Osteocyte (in vitro differentiated cells): ENCODE results near the gene CPA2. TPM values are rescaled to one million over a fixed set of nuclear protein-coding genes. Genes with fewer than 3 reads are reported as not detected.

Experiments used
- DNase-seq: peaks from one replicate; pipeline ENCODE4 v3.0.0; 2021; ENCODE audit warnings: mixed read lengths; ENCODE audit not compliant: unreplicated experiment; ENCODE audit errors: extremely low spot score
- H3K27ac Mint-ChIP-seq: one replicate; pipeline ENCODE4 v1.8.0; 2021; ENCODE audit warnings: mild to moderate bottlenecking, mixed read lengths; ENCODE audit not compliant: unreplicated experiment
- H3K27me3 Mint-ChIP-seq: one replicate; pipeline ENCODE4 v1.8.0; 2021; ENCODE audit warnings: mixed read lengths; ENCODE audit not compliant: unreplicated experiment
- H3K36me3 Mint-ChIP-seq: one replicate; pipeline ENCODE4 v1.8.0; 2021; ENCODE audit warnings: mixed read lengths; ENCODE audit not compliant: unreplicated experiment
- H3K4me1 Mint-ChIP-seq: one replicate; pipeline ENCODE4 v1.8.0; 2021; ENCODE audit warnings: mixed read lengths; ENCODE audit not compliant: unreplicated experiment
- H3K4me3 Mint-ChIP-seq: one replicate; pipeline ENCODE4 v1.8.0; 2021; ENCODE audit warnings: mild to moderate bottlenecking, moderate library complexity, mixed read lengths; ENCODE audit not compliant: unreplicated experiment
- H3K9me3 Mint-ChIP-seq: one replicate; pipeline ENCODE4 v1.8.0; 2021; ENCODE audit warnings: mixed read lengths; ENCODE audit not compliant: unreplicated experiment
- total RNA-seq: library from RNA; stranded (reverse); gene quantifications from 2 replicates; pipeline ENCODE4 v1.2.1, GENCODE V29; 2021
- TF ChIP-seq, protein P1 (sequence below): fragments of 200-600 bp; sonication (generic); IDR thresholded peaks from 2 replicates; pipeline ENCODE4 v1.5.0; 2021; ENCODE audit warnings: antibody characterized with exemption, mild to moderate bottlenecking, moderate library complexity

The CPA2 gene
- total RNA-seq, 1 donor from 2014 or later, result not detected

DNA sequence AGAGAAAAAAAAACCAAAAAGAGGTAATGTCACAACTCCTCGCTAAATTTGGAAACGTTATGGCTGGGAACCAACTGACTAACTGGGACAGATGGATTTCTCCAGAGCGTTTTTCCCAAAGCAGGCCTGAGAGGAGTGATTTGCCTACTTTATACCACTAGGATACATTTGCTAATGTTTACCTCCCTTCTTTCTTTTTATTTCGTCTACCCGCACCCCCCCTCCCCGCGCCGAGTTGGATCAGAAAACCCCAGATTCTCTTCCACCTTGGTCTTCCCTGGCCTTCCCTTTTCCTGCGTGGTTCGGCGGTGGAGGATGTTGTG, 7.2 kb downstream of the CPA2 start:
- Mint-ChIP-seq H3K27ac (peak overlapping the region; percentile 23), H3K9me3 (no peaks in the 10 kb centered on the region), H3K4me1 (peaks cover 71% of the 10 kb centered on the region), H3K4me3 (peak overlapping the region; percentile 44), H3K36me3 (no peaks in the 10 kb centered on the region), H3K27me3 (no peaks in the 10 kb centered on the region)
- TF ChIP-seq, protein P1, sequence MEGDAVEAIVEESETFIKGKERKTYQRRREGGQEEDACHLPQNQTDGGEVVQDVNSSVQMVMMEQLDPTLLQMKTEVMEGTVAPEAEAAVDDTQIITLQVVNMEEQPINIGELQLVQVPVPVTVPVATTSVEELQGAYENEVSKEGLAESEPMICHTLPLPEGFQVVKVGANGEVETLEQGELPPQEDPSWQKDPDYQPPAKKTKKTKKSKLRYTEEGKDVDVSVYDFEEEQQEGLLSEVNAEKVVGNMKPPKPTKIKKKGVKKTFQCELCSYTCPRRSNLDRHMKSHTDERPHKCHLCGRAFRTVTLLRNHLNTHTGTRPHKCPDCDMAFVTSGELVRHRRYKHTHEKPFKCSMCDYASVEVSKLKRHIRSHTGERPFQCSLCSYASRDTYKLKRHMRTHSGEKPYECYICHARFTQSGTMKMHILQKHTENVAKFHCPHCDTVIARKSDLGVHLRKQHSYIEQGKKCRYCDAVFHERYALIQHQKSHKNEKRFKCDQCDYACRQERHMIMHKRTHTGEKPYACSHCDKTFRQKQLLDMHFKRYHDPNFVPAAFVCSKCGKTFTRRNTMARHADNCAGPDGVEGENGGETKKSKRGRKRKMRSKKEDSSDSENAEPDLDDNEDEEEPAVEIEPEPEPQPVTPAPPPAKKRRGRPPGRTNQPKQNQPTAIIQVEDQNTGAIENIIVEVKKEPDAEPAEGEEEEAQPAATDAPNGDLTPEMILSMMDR, result no peak
- no peak for DNase-seq

DNA sequence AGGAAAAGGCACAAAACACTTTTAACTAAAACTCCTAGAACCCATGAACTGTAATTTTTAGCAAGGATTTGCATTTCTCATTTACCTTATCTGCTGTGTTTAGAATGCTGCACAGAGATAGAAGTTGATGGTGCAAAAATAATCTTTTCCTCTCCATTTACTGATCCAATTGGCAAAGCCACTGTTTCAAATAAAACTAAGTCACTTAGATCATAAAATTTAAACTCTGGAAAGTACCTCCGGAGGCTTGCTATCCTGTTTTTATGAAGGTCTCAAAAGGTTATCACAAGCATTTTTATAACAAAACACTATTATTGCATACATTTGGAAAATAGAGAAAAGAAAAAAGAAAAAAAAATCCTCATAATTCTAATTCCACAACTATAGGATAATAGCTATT, 7.6 kb downstream of the CPA2 start:
- peak overlapping the region; percentile 44 for H3K4me3 Mint-ChIP-seq
- H3K27me3 Mint-ChIP-seq, result no peaks in the 10 kb centered on the region
- no peaks in the 10 kb centered on the region for H3K36me3 Mint-ChIP-seq
- peak overlapping the region; percentile 13 for H3K27ac Mint-ChIP-seq
- H3K9me3 Mint-ChIP-seq, result no peaks in the 10 kb centered on the region
- DNase-seq, result no peak
- TF ChIP-seq, protein P1, result no peak
- H3K4me1 Mint-ChIP-seq, result peaks cover 75% of the 10 kb centered on the region

DNA sequence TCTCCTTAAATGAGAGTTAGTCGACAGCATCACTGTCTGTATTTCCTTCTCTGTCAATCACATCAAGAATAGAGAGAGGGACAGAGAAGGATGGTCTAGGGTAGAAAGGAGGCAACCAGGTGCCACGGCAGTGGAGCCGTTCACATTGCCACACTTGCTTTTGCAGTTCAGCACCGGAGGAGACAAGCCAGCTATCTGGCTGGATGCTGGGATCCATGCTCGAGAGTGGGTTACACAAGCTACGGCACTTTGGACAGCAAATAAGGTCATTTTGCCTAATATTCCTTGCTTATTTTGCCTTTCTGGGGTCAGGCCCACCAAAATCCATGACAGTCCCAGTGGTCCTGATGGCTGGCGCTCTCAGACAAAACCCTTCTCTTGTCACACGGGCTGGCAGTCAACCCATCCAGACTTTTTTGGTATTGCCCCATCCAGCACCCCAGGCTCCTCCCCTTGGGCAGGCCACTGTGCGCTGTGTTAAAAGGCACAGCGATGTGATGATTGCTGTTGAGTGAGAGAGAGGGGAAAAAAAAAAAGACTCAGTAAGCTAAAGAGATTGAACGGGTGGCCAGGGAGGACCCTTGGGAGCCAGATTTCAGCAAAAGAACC, 8.4 kb downstream of the CPA2 start:
- Mint-ChIP-seq H3K9me3 (no peaks in the 10 kb centered on the region), H3K27me3 (no peaks in the 10 kb centered on the region), H3K4me3 (no peak overlapping the region), H3K4me1 (peaks cover 80% of the 10 kb centered on the region), H3K27ac (no peak overlapping the region), H3K36me3 (no peaks in the 10 kb centered on the region)
- TF ChIP-seq, protein P1, result no peak
- DNase-seq, result no peak

DNA sequence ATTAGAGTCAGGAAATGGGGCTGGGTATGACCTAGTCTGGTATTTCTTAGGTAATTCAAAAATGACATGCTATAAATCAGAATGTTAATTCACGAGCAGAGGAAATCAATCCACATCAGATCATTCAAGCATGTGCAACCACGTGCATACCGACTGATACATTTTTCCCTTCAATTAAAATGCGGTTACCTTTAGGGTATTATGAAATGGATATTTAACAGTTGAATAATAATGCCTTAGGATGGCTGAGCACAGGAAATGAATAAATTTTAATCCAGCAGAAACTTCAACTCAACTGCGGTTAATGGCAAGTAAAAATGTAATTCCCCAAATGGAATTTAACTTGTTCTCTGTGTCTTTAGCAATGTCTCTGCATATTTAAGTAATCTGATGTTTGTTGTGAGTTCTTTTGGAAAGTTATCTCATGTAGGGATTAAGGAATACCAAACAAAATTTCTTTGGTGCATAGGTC, 9.2 kb downstream of the CPA2 start:
- TF ChIP-seq, protein P1, result no peak
- Mint-ChIP-seq H3K27me3 (no peaks in the 10 kb centered on the region), H3K4me3 (no peak overlapping the region), H3K36me3 (no peaks in the 10 kb centered on the region), H3K27ac (peak overlapping the region; percentile 0), H3K4me1 (peaks cover 80% of the 10 kb centered on the region), H3K9me3 (no peaks in the 10 kb centered on the region)
- no peak for DNase-seq

DNA sequence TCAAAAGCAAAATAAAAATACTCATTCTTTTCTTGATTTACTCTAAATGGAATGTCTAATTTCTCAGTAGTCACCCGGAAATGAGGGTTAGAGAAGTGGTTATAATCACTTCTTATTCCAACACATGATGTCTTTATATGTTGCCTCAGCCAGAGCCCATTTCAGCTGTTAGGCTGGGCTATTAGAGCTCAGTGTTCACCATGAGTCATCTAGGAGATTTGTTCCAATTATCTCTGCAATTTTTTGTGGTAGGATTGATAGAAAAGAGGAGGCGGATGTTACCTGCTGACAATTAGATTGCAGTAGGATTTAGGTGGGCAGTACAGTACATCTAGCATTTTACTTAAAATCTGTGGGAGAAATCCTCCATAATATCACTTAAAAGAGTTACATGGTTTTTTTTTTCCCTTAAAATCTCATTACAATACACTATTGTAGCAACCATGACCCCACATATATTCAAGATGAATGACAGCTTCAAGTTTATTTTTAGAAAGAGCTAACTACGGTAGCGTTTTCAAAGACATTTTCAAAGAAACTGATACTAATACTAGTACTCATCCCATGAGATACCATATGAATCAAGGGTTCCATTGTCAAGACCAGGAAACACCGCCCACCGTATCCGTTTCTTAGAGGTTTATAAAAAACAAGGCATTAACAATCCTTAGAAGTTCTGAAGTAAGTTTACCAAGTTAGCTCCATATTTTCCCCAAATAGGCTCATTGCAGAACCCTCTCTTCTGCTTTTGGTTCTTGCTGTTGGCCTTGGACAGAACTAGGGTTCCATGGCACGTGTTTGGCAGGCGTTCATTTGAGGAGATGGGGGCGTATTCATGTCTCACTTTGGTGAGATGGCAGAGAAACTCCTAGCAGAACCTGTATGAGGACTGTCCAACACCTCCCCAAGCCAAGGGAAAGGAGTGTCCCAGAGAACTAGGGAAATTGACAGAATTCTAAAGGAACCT, 10.4 kb downstream of the CPA2 start:
- TF ChIP-seq, protein P1, result no peak
- DNase-seq, result no peak
- peak overlapping the region; percentile 58 for H3K27ac Mint-ChIP-seq
- H3K27me3 Mint-ChIP-seq, result no peaks in the 10 kb centered on the region
- no peak overlapping the region for H3K4me3 Mint-ChIP-seq
- H3K4me1 Mint-ChIP-seq, result peaks cover 75% of the 10 kb centered on the region
- H3K36me3 Mint-ChIP-seq, result no peaks in the 10 kb centered on the region
- H3K9me3 Mint-ChIP-seq, result no peaks in the 10 kb centered on the region
